ENCODE data around the gene TNFSF18.

Gene TNFSF18

DNA sequence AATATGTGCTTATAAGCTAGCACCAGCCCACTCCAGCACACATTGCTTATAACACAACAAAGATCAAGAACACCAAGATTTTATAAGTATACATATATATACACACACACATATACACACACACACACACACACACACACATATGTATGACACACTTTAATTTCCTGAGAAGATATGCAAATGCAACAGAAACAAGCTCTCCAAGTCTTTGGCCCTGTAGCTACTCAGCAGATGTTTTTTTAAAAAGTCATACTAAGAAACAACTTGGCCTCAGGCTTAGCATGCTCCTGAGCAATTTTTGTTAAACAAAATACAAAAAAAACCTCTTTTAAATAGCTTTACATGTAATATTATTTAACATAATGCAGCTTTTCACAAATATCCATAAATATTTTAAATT lies 11.1 kb downstream of the TNFSF18 start:
- no peak for DNase-seq (ENCODE audit: low read depth, low spot score)

DNA sequence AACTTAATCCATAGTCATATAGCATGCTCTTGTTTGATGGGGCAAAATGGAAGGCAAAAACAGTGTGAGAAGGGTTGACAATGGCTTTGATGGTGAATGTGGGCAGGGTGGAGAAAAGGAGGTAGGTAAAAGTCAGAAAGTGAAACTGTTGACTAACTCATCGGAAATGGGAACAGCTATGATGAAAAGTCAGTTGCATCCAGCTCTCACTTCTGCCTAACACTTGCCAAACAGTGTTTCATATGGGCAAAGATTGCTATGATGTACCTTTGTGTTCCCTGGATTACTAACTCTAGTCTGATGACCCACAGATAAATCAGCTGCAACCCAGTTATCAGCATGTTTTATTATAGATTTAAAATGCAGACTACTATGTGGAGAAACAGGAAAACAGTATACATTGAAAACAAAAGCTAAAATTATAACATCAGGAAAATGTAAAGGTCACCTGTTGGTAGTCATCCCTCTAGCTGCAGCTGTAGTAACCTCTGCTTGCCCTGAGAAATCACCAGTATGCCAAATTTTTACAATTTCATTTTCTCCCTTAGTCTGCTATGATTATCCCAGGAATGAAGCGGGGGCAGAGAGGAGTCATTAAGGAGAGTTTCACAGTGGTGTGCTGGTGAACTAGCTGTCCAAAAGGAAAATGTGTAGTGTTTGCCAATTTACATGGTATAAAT lies 11.7 kb downstream of the TNFSF18 start:
- no peak for DNase-seq (ENCODE audit: low read depth, low spot score)

DNA sequence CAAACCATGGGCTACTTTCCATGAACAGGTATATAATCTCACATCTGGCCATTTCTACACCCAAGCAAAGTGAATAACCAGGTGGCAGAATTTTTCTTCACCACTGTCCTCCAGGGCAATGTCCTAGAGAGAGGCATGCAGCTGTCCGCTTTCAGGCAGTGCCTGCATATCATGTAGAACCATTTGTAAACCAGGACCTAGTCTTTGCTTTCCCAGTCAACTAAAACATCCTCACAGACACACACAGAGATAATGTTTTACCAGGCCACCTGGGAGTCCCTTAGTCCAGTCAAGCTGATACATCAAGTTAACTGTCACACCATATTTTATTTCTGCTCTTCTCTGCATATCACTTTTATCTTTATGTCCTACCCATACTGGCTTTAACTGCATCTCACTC lies 26.2 kb downstream of the TNFSF18 start:
- no peak for DNase-seq (ENCODE audit: low read depth, low spot score)

DNA sequence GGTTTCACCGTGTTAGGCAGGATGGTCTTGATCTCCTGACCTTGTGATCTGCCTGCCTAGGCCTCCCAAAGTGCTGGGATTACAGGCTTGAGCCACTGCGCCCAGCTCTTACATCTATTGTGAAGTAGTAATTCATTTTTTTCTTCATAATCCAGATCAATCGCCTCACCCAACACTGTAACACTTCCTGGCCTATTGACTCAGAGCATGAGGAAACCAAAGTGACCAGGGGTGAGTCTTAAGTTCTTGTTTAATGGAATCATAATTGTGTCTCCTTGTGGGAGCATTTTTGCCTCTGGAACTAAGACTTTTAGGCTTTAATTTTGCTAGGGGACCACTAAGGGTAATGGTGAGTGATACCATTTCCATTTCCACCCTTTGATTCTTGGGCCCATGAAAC lies 27.4 kb downstream of the TNFSF18 start:
- DNase-seq (ENCODE audit: low read depth, low spot score): no peak

DNA sequence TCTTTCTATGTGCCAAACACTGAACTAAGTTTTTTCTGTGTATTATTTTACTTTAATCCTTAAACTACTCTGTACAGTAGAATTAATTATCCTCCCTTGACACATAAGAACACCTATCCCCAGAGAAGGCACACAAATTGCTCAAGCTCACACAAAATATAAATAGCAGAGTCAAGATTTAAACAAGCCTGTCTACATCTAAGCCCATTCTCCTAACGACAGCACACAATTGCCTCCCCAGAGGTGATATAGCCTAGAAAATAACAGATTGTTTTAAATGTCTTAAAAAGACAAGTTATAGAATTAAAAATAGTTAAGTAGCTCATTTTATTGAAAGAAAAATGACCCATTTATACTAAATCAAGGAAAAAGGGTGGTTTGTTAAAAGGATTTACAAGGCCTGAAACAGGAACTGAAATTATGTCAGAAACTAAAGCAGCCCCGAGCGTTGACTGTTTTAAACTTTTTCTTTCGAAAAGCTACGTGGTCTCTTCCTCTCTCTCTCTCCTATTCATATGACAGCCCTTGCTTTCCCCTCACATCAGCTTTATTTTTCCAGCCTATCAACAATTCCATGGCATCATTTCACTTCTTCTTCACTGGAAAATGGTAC lies 30.5 kb downstream of the TNFSF18 start:
- DNase-seq (ENCODE audit: low read depth, low spot score): no peak

DNA sequence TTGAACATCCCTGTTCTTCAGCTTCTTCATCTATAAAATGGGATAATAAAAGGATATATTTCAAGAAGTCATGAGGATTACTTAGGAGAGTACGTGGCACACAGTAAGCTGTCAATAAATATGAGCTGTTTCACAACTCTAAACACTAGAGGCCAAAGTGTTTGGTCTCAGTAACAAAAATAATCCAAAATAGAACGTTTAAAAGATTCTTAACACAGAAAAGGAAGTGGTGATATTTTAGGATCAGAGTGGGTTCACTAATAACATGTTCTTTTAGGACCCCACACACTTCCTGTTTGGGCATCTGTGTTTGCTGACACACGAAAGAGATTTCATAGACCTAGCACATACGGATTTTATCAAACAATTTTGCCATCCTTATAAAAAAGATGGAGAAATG lies 32.9 kb downstream of the TNFSF18 start:
- no peak for DNase-seq (ENCODE audit: low read depth, low spot score)

DNA sequence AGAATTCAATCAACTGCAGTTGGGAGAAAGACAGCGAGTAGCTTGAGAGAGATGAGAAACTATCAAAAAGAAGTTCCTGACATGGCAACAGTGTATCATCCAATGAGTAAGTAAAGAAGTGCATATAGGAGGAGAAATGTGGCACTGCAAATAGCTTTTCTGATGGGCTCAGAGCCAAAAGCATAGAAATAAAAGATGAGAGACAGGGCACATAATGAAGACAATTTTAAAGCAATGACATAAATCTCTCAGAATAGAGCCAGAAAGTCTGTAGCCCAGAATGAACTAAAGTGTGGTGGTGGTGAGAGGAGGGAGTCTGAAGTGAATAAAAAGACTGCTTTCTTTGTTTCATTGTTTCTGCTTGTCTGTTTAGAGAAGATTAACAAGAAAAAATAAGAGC lies 34.3 kb downstream of the TNFSF18 start:
- no peak for DNase-seq (ENCODE audit: low read depth, low spot score)

DNA sequence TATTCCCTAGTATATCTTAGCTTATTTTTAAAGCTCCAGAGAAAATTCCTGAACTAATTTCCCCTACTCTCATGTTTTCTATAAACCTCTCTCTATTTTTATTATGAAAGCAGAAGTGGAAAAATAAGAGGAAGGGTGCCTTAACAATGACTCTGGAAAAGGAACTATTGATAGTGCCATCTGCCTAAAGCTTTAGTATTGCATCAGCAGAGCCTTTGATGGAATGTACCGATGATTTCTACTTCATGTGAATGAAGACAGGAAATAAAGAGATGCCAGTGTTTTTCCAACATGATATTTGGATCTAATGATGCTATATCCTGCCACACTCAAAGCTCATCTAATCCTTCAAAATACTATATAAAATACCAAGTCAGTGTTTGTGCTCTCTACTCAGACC lies 35.1 kb downstream of the TNFSF18 start:
- DNase-seq (ENCODE audit: low read depth, low spot score): no peak

DNA sequence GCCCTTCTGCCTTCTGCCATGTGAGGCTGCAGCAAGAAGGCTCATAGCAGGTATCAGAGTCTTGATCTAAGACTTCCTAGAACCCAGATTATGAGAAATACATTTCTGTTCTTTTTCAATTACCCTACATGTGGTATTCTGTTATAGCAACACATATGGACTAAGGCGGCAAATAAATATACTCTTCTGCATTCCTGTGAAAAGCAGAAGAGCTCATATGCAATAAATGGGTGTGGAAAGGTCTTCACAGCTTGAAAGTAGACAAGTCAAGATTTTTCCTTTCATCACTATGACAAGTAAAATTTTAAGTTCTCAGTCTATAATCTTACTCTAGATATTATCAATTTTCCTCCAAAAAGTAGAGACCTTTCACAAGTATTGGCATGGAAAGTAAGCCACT lies 36.6 kb downstream of the TNFSF18 start:
- no peak for DNase-seq (ENCODE audit: low read depth, low spot score)

DNA sequence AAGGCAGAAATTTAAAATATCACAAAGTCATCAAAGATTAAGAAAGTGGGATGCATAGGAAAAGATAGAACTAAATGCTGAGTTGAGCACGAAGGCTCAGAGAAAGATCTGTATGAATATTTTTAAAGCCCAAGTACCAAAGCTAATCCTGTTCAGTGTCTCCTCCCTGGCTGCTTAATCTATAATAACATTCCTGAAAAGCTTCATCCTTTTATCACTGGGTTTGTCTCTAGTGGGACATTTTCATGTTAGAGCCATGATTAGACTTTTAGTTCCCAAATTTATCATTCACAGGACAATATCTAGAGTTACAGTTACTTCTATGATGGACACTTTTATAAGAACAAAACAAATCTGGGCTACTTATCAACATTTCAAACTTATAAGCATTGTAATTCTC lies 38.6 kb downstream of the TNFSF18 start:
- DNase-seq (ENCODE audit: low read depth, low spot score): no peak

DNA sequence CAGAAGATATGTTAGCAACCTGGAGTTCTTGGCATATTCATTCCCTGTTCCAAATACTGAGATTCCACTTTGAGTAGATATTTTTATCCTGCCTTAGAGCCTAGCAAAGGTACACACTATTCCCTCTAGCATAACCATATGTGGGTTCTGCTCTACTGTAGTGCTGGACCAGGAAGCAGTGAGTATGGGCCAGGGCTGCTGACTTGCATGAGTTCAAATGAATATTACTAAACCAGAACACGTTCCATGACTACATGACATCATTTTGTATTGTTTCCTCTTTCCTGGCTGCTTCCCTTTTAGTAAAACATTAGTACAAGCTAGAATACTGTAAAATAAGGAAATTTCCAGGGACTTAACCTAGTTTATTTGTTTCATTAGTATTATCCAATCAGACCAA lies 41.1 kb downstream of the TNFSF18 start:
- no peak for DNase-seq (ENCODE audit: low read depth, low spot score)

DNA sequence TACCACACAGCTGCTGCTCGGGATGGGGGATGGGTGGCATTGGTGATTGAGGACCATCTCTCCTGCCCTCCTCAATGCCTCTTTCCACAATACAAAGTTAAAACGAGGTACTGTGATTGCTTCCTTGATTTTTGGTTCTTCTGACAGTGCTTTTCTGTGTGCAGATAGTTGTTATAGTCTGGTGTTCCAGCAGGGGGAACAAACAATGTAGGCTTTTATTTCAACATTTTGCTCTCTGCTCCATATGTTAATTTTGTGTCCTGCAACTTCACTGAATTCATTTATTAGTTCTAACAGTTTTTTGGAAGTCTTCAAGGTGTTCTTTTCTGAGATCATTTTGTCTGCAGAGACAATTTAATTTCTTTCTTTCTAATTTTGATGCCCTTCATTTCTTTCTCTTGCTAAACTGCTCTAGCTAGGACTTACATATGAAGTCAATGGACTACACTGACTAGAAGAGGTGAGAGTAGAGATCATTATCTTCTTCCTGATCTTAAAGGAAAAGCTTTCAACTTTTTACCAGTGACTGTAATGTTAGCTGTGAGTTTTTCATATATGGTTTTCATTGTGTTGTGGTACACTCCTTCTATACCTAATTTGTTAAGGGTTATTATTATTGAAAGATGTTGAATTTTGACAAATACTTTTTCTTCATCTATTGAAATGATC lies 45.4 kb downstream of the TNFSF18 start:
- no peak for DNase-seq (ENCODE audit: low read depth, low spot score)

DNA sequence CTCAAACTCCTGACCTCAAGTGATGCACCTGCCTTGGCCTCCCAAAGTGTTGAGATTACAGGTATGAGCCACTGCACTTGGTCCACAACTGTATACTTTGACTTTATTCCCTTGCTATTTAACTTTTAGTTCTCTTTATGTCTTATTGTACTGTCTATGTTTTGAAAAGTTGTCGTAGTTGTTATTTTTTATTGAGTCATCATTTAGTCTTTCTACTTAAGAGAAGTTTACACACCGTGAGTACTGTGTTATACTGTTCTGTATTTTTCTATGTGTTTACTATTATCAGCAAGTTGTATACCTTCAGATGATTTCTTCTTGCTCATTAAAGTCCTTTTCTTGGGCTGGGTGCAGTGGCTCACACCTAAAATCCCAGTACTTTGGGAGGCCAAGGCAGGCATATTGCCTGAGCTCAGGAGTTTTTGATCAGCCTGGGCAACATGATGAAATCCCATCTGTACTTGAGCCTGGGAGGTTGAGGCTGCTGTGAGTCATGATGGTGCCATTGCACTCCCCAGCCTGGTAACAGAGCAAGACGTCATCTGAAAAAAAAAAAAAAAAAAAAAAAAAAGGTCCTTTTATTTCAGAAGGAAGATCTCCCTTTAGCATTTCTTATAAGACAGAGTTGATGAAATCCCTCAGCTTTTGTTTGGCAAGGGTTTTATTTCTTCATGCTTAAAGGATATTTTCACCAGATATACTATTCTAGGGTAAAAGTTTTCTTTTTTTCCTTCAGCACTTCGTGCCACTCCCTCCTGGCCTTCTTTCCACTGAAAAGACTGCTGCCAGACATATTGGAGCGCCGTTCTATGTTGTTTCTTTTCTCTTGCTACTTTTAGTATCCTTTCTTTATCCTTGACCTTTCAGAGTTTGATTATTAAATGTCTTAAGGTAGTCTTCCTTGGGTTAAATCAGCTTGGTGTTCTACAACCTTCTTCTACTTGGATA lies 47.6 kb downstream of the TNFSF18 start:
- DNase-seq (ENCODE audit: low read depth, low spot score): no peak

DNA sequence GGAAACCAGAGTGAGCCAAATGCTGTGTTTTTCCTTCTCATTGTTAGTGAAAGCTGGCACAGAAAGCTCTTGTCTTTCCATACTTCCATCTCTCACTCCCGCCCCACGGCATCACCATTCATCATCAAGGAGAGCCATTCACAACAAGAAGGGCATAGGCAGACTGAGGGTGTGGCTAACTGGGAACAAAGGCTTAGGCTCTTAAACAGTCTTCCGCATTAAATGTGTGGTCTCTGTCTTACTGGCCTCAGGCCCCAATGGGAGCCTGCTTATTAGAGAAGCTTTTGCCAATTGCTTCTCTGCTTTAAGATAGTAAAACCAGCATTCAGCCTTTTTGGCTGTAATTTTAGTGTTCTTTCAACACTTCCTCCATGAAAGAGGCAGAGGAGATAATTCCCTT lies 51.4 kb downstream of the TNFSF18 start:
- no peak for DNase-seq (ENCODE audit: low read depth, low spot score)

DNA sequence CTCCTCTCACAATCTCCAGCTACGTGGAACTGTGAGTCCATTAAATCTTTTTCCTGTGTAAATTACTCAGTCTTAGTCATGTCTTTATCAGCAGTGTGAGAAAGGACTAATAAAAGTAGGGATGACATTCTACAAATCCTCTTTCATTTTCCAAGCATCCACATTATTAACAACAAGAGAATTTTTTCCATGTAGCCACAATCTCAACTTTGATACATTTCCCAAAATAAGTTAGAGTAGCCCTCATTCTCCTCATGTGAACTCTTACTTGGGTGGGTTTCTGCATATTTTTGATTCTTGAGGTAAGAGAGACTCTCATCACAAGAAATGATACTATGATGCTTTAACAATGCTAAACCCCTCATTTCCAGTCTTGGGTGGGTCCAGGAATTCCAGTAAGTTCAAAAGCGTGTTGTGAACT lies 52.8 kb downstream of the TNFSF18 start:
- DNase-seq (ENCODE audit: low read depth, low spot score): no peak

DNA sequence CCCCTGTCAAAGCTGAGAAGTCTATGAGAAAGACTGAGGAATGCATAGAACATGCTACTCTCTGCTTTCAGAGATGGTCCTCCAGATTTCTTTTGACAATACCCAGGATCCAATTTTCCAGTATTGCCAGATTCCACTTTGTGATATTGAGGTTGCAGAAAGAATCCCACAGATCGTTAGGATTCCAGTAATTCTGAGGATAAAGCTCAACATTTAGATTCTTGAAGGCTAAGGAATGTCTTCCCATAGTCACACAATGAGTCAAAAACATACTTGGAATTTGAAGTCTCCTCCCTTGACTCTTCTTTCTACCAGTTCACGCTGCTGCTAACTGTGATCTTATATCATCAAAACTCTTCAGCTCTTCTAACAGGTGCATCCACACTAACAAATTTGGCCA lies 57.1 kb downstream of the TNFSF18 start:
- DNase-seq (ENCODE audit: low read depth, low spot score): no peak

DNA sequence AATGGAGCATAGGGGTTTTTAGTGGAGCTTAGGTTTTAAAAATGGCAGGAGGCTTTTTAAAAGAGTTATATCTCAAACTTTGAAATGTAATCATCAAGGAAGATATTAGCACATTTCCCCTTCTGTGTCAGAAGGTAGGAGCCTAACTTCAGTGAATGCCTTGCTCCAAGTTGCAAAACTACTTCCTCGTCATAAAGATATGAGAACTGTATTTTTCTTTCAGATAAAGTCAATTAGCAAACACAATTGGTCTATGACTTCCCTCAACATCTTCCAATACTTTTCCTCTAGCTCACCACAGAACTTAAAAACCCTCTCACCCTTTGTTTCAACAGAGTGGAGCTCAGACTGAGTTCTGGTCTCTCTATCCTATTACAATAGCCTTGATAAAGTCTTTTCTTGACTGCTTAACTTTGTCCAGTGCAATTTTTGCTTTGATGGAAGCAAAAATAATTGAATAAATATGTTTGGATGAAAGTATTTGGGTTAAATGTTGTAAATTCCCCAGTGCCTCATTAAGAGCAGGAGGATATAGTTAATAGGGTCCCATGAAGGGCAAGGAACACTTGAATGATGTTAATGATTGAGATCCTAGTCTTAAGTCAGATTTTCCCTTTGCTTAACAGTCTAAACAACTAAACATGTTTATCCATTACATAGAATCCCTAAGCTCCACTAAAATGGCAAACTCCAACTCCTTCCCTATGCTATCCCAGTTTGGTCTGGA lies 58.9 kb downstream of the TNFSF18 start:
- no peak for DNase-seq (ENCODE audit: low read depth, low spot score)

DNA sequence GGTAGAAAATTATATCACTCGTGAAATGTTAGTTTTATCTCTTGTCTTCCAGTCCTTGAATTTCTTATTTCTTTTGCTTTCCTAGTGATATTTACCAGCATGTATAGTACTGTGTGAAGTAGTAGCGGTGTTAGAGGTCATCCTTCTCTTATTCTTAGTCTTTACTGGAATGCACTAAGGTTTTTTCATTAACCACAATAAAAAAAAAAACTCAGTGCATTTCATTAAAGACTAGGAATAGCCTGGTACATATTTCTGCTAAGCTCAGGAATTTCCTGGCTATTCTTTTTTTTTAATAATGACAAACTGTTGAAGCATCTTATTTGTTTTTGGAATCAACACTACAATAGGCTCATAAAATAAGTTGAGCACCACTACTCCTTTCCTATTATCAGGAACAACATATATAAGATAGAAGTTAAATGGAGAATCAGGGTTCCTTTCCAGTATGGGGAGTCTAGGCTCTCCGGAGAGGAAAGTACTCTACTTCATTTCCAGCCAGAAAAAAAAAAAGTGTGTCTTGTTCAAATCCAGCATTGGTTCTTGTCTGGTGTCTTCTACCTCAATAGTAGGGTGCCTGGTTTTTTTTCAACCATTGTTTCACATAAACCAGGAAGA lies 60.0 kb downstream of the TNFSF18 start:
- DNase-seq (ENCODE audit: low read depth, low spot score): no peak
